Activated T-cell treated with anti-CD3 and anti-CD28 coated beads, Interleukin-2, amount 50 U/mL, for 24 hours (primary cell): ENCODE results near the gene STK40.

Experiments
- DNase-seq: peaks from one replicate; pipeline ENCODE4 v3.0.0-alpha.2; 2020
- H3K27ac Mint-ChIP-seq: 2 replicates; pipeline ENCODE4 v1.8.0; 2020; ENCODE audit warnings: mild to moderate bottlenecking, mixed read lengths
- H3K27me3 Mint-ChIP-seq: 2 replicates; pipeline ENCODE4 v1.8.0; 2020; ENCODE audit warnings: mixed read lengths
- H3K36me3 Mint-ChIP-seq: 2 replicates; pipeline ENCODE4 v1.8.0; 2020; ENCODE audit warnings: low read depth, mixed read lengths
- H3K4me1 Mint-ChIP-seq: 2 replicates; pipeline ENCODE4 v1.8.0; 2020; ENCODE audit warnings: low read depth, mixed read lengths
- H3K4me3 Mint-ChIP-seq: 2 replicates; pipeline ENCODE4 v1.8.0; 2020; ENCODE audit warnings: mild to moderate bottlenecking, moderate library complexity, mixed read lengths
- H3K9me3 Mint-ChIP-seq: 2 replicates; pipeline ENCODE4 v1.8.0; 2020; ENCODE audit warnings: mixed read lengths

Gene STK40

GRCh38 chr1:36328713-36329112, 57.0 kb downstream of the STK40 start:
- H3K4me3 Mint-ChIP-seq: no peak overlapping the region
- peaks cover 11% of the 10 kb centered on the region for H3K4me1 Mint-ChIP-seq
- no peak overlapping the region for H3K27ac Mint-ChIP-seq
- H3K9me3 Mint-ChIP-seq: no peaks in the 10 kb centered on the region
- peaks cover 14% of the 10 kb centered on the region for H3K27me3 Mint-ChIP-seq
- H3K36me3 Mint-ChIP-seq: no peaks in the 10 kb centered on the region
- no peak for DNase-seq

- Mint-ChIP-seq H3K4me1 (peaks cover 12% of the 10 kb centered on the region), H3K9me3 (no peaks in the 10 kb centered on the region), H3K27ac (no peak overlapping the region), H3K27me3 (peaks cover 14% of the 10 kb centered on the region), H3K36me3 (no peaks in the 10 kb centered on the region), H3K4me3 (no peak overlapping the region)
- no peak for DNase-seq
Observed at GRCh38 chr1:36328088-36328480, 57.6 kb downstream of the STK40 start.

- Mint-ChIP-seq H3K27ac (no peak overlapping the region), H3K9me3 (no peaks in the 10 kb centered on the region), H3K4me3 (no peak overlapping the region), H3K27me3 (peaks cover 14% of the 10 kb centered on the region), H3K36me3 (no peaks in the 10 kb centered on the region), H3K4me1 (peaks cover 15% of the 10 kb centered on the region)
- DNase-seq: no peak
Observed at GRCh38 chr1:36327421-36328087, 58.2 kb downstream of the STK40 start.

- Mint-ChIP-seq H3K4me1 (peaks cover 19% of the 10 kb centered on the region), H3K36me3 (no peaks in the 10 kb centered on the region), H3K9me3 (no peaks in the 10 kb centered on the region), H3K27ac (no peak overlapping the region), H3K27me3 (peaks cover 14% of the 10 kb centered on the region), H3K4me3 (no peak overlapping the region)
- no peak for DNase-seq
Observed at GRCh38 chr1:36326499-36326898, 59.2 kb downstream of the STK40 start.

GRCh38 chr1:36324353-36324703, 61.4 kb downstream of the STK40 start:
- no peak overlapping the region for H3K27ac Mint-ChIP-seq

GRCh38 chr1:36323636-36324352, 61.9 kb downstream of the STK40 start, which contains the start of gene EVA1B:
TSS of gene EVA1B (minus strand) at chr1:36323645. CDS start at chr1:36323037, 608 bp downstream.
- H3K27me3 Mint-ChIP-seq: peaks cover 16% of the 10 kb centered on the region

More at GRCh38 chr1:36324353-36324703, 61.4 kb downstream of the STK40 start:
- Mint-ChIP-seq H3K9me3 (no peaks in the 10 kb centered on the region), H3K4me3 (peak overlapping the region; percentile 35), H3K27me3 (peaks cover 16% of the 10 kb centered on the region), H3K36me3 (no peaks in the 10 kb centered on the region), H3K4me1 (peaks cover 26% of the 10 kb centered on the region)
- DNase-seq: no peak

GRCh38 chr1:36322786-36323635, 62.7 kb downstream of the STK40 start:
- Mint-ChIP-seq H3K9me3 (no peaks in the 10 kb centered on the region), H3K27ac (peak overlapping the region; percentile 40), H3K27me3 (peaks cover 16% of the 10 kb centered on the region), H3K4me3 (peak overlapping the region; percentile 73), H3K36me3 (no peaks in the 10 kb centered on the region), H3K4me1 (peaks cover 26% of the 10 kb centered on the region)
- DNase-seq: peak; percentile 61

More at GRCh38 chr1:36323636-36324352, 61.9 kb downstream of the STK40 start, which contains the start of gene EVA1B:
- Mint-ChIP-seq H3K4me1 (peaks cover 26% of the 10 kb centered on the region), H3K4me3 (peak within 1 kb of the TSS; percentile 75), H3K9me3 (no peaks in the 10 kb centered on the region), H3K27ac (peak within 1 kb of the TSS; percentile 40), H3K36me3 (no peaks in the 10 kb centered on the region)
- DNase-seq: peak; percentile 59

- Mint-ChIP-seq H3K4me1 (peaks cover 26% of the 10 kb centered on the region), H3K9me3 (no peaks in the 10 kb centered on the region), H3K27me3 (peaks cover 16% of the 10 kb centered on the region), H3K4me3 (peak overlapping the region; percentile 73), H3K36me3 (no peaks in the 10 kb centered on the region), H3K27ac (no peak overlapping the region)
- DNase-seq: peak; percentile 40
Observed at GRCh38 chr1:36322041-36322785, 63.5 kb downstream of the STK40 start.

- H3K4me1 Mint-ChIP-seq: peaks cover 26% of the 10 kb centered on the region
- no peaks in the 10 kb centered on the region for H3K9me3 Mint-ChIP-seq
- peak; percentile 64 for DNase-seq
- no peak overlapping the region for H3K27ac Mint-ChIP-seq
- peaks cover 14% of the 10 kb centered on the region for H3K27me3 Mint-ChIP-seq
- no peaks in the 10 kb centered on the region for H3K36me3 Mint-ChIP-seq
- H3K4me3 Mint-ChIP-seq: peak overlapping the region; percentile 33
Observed at GRCh38 chr1:36321119-36321951, 64.4 kb downstream of the STK40 start.

- no peaks in the 10 kb centered on the region for H3K9me3 Mint-ChIP-seq
- H3K27ac Mint-ChIP-seq: peak overlapping the region; percentile 55
- H3K4me3 Mint-ChIP-seq: peak overlapping the region; percentile 61
- no peaks in the 10 kb centered on the region for H3K36me3 Mint-ChIP-seq
- peaks cover 12% of the 10 kb centered on the region for H3K27me3 Mint-ChIP-seq
- peak; percentile 40 for DNase-seq
- H3K4me1 Mint-ChIP-seq: peaks cover 26% of the 10 kb centered on the region
Observed at GRCh38 chr1:36320767-36321118, 65.0 kb downstream of the STK40 start.

- Mint-ChIP-seq H3K4me1 (peaks cover 26% of the 10 kb centered on the region), H3K27me3 (peaks cover 12% of the 10 kb centered on the region), H3K4me3 (peak overlapping the region; percentile 61), H3K27ac (peak overlapping the region; percentile 55), H3K36me3 (no peaks in the 10 kb centered on the region), H3K9me3 (no peaks in the 10 kb centered on the region)
- DNase-seq: no peak
Observed at GRCh38 chr1:36320291-36320761, 65.4 kb downstream of the STK40 start.

- H3K27me3 Mint-ChIP-seq: no peaks in the 10 kb centered on the region
Observed at GRCh38 chr1:36309397-36309796, 76.3 kb downstream of the STK40 start.

GRCh38 chr1:36307601-36308330, 78.0 kb downstream of the STK40 start:
- H3K9me3 Mint-ChIP-seq: no peaks in the 10 kb centered on the region
- H3K36me3 Mint-ChIP-seq: peaks cover 43% of the 10 kb centered on the region
- no peak overlapping the region for H3K27ac Mint-ChIP-seq
- H3K4me1 Mint-ChIP-seq: peaks cover 44% of the 10 kb centered on the region
- H3K4me3 Mint-ChIP-seq: peak overlapping the region; percentile 90
- DNase-seq: no peak
- H3K27me3 Mint-ChIP-seq: no peaks in the 10 kb centered on the region

More at GRCh38 chr1:36309397-36309796, 76.3 kb downstream of the STK40 start:
- H3K4me1 Mint-ChIP-seq: peaks cover 30% of the 10 kb centered on the region
- no peak overlapping the region for H3K4me3 Mint-ChIP-seq
- DNase-seq: peak; percentile 9
- H3K36me3 Mint-ChIP-seq: peaks cover 27% of the 10 kb centered on the region
- H3K9me3 Mint-ChIP-seq: no peaks in the 10 kb centered on the region
- H3K27ac Mint-ChIP-seq: no peak overlapping the region
